SK-N-SH treated with all-trans-retinoic acid at 6 μM for 48 hours (cell line): ENCODE results near the gene CAMSAP2.

ENCODE experiments used
- ATAC-seq: fragments of 200-7000 bp; cut with Tn5 transposase; 3 replicates; pipeline ENCODE4 v1.9.1; 2020; ENCODE audit warnings: mild to moderate bottlenecking, moderate library complexity
- ARNTL ChIP-seq: fragments of 450-650 bp; formaldehyde crosslinking; IDR thresholded peaks from 2 replicates; pipeline ENCODE4 v1.5.0; 2020; ENCODE audit warnings: low read depth, mild to moderate bottlenecking, moderate library complexity, borderline replicate concordance
- BACH2 ChIP-seq: fragments of 250-450 bp; sonication (Bioruptor Pico); IDR thresholded peaks from 2 replicates; pipeline ENCODE4 v1.9.0; 2021; ENCODE audit warnings: mild to moderate bottlenecking, borderline replicate concordance
- ESRRG ChIP-seq: fragments of 250-450 bp; sonication (Bioruptor Pico); IDR thresholded peaks from 2 replicates; pipeline ENCODE4 v1.6.1; 2021; ENCODE audit warnings: mild to moderate bottlenecking
- GLIS3 ChIP-seq: fragments of 250-450 bp; sonication (Bioruptor Pico); IDR thresholded peaks from 2 replicates; pipeline ENCODE4 v1.5.0; 2020; ENCODE audit warnings: mild to moderate bottlenecking, moderate library complexity
- ISL1 ChIP-seq: fragments of 250-450 bp; sonication (Bioruptor Pico); IDR thresholded peaks from 2 replicates; pipeline ENCODE4 v2.1.2; 2022; ENCODE audit warnings: mild to moderate bottlenecking, moderate library complexity
- OSR1 ChIP-seq: fragments of 250-450 bp; sonication (Bioruptor Pico); IDR thresholded peaks from 2 replicates; pipeline ENCODE4 v1.8.0; 2022; ENCODE audit warnings: moderate library complexity, mild to moderate bottlenecking, inconsistent platforms
- PPARA ChIP-seq: fragments of 250-450 bp; sonication (Bioruptor Pico); IDR thresholded peaks from 2 replicates; pipeline ENCODE4 v1.5.0; 2020; ENCODE audit warnings: mild to moderate bottlenecking, borderline replicate concordance
- RARB ChIP-seq: fragments of 250-450 bp; sonication (Bioruptor Pico); IDR thresholded peaks from 2 replicates; pipeline ENCODE4 v1.8.0; 2021; ENCODE audit warnings: mild to moderate bottlenecking, moderate library complexity
- SNAI2 ChIP-seq: fragments of 250-450 bp; sonication (Bioruptor Pico); IDR thresholded peaks from 2 replicates; pipeline ENCODE4 v1.5.0; 2020; ENCODE audit warnings: mild to moderate bottlenecking, moderate library complexity
- TCF4 ChIP-seq: fragments of 250-450 bp; sonication (Bioruptor Pico); IDR thresholded peaks from 2 replicates; pipeline ENCODE4 v1.8.0; 2021; ENCODE audit warnings: mild to moderate bottlenecking, moderate library complexity, borderline replicate concordance
- TOX ChIP-seq: fragments of 250-450 bp; sonication (Bioruptor Pico); IDR thresholded peaks from 2 replicates; pipeline ENCODE4 v1.8.0; 2021; ENCODE audit warnings: mild to moderate bottlenecking, moderate library complexity, borderline replicate concordance
- ZC3H10 ChIP-seq: fragments of 250-450 bp; sonication (Bioruptor Pico); IDR thresholded peaks from 2 replicates; pipeline ENCODE4 v1.5.1; 2021; ENCODE audit warnings: mild to moderate bottlenecking, moderate library complexity
- ZFP3 ChIP-seq: fragments of 250-450 bp; sonication (Bioruptor Pico); IDR thresholded peaks from 2 replicates; pipeline ENCODE4 v1.5.0; 2020; ENCODE audit warnings: mild to moderate bottlenecking, moderate library complexity
- ZFP30 ChIP-seq: fragments of 450-650 bp; formaldehyde crosslinking; IDR thresholded peaks from 2 replicates; pipeline ENCODE4 v1.5.0; 2022; ENCODE audit warnings: mild to moderate bottlenecking, moderate library complexity
- ZNF70 ChIP-seq: fragments of 450-650 bp; formaldehyde crosslinking; IDR thresholded peaks from 2 replicates; pipeline ENCODE4 v1.5.0; 2020; ENCODE audit warnings: mild to moderate bottlenecking, moderate library complexity
- ZNF8 ChIP-seq: fragments of 450-650 bp; formaldehyde crosslinking; IDR thresholded peaks from 2 replicates; pipeline ENCODE4 v1.5.0; 2020; ENCODE audit warnings: mild to moderate bottlenecking, moderate library complexity
- TF ChIP-seq, protein P1 (sequence below): fragments of 250-450 bp; sonication (Bioruptor Pico); IDR thresholded peaks from 2 replicates; pipeline ENCODE4 v1.5.0; 2020; ENCODE audit warnings: mild to moderate bottlenecking, moderate library complexity
- TF ChIP-seq, protein P2 (sequence below): fragments of 250-450 bp; sonication (Bioruptor Pico); IDR thresholded peaks from 2 replicates; pipeline ENCODE4 v1.5.1; 2021; ENCODE audit warnings: mild to moderate bottlenecking, moderate library complexity
- TF ChIP-seq, protein P3 (sequence below): fragments of 250-450 bp; sonication (Bioruptor Pico); IDR thresholded peaks from 2 replicates; pipeline ENCODE4 v1.8.0; 2020; ENCODE audit warnings: mild to moderate bottlenecking, moderate library complexity, borderline replicate concordance
- TF ChIP-seq, protein P4 (sequence below): fragments of 250-450 bp; sonication (Bioruptor Pico); IDR thresholded peaks from 2 replicates; pipeline ENCODE4 v1.8.0; 2021; ENCODE audit warnings: low read depth, mild to moderate bottlenecking, moderate library complexity, borderline replicate concordance

Gene CAMSAP2

DNA sequence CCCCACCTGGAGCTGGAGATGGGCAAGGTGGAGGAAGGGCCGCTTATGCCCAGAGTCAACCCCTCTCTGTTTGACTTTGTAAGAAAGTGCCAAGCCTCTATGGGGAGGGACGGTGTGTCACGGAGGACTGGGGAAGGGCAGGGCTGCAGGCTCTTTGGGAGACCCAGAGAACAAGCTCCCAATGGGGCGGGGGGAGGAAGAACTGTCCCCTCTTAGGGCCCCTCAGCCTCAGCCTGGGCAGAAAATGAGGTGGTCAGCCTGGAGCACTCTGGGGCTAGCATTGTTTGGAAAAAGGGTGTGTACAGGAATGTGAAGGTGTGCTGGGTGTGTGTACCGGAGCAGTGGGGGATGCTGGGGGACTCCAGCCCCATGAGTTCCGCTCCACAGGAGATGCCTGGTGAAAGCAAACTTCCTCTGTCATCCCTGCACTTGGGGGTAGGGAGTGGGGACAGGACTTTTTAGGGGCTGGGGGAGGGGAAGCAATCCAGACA, 154.8 kb downstream of the CAMSAP2 start:
- ATAC-seq: no peak
- TF ChIP-seq ISL1 (no peak), ZFP3 (CRISPR knock-in tag) (no peak), OSR1 (CRISPR knock-in tag) (no peak)
- TF ChIP-seq, protein P1, sequence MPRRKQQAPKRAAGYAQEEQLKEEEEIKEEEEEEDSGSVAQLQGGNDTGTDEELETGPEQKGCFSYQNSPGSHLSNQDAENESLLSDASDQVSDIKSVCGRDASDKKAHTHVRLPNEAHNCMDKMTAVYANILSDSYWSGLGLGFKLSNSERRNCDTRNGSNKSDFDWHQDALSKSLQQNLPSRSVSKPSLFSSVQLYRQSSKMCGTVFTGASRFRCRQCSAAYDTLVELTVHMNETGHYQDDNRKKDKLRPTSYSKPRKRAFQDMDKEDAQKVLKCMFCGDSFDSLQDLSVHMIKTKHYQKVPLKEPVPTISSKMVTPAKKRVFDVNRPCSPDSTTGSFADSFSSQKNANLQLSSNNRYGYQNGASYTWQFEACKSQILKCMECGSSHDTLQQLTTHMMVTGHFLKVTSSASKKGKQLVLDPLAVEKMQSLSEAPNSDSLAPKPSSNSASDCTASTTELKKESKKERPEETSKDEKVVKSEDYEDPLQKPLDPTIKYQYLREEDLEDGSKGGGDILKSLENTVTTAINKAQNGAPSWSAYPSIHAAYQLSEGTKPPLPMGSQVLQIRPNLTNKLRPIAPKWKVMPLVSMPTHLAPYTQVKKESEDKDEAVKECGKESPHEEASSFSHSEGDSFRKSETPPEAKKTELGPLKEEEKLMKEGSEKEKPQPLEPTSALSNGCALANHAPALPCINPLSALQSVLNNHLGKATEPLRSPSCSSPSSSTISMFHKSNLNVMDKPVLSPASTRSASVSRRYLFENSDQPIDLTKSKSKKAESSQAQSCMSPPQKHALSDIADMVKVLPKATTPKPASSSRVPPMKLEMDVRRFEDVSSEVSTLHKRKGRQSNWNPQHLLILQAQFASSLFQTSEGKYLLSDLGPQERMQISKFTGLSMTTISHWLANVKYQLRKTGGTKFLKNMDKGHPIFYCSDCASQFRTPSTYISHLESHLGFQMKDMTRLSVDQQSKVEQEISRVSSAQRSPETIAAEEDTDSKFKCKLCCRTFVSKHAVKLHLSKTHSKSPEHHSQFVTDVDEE: no peak
- TF ChIP-seq, protein P2, sequence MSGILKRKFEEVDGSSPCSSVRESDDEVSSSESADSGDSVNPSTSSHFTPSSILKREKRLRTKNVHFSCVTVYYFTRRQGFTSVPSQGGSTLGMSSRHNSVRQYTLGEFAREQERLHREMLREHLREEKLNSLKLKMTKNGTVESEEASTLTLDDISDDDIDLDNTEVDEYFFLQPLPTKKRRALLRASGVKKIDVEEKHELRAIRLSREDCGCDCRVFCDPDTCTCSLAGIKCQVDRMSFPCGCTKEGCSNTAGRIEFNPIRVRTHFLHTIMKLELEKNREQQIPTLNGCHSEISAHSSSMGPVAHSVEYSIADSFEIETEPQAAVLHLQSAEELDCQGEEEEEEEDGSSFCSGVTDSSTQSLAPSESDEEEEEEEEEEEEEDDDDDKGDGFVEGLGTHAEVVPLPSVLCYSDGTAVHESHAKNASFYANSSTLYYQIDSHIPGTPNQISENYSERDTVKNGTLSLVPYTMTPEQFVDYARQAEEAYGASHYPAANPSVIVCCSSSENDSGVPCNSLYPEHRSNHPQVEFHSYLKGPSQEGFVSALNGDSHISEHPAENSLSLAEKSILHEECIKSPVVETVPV (CRISPR knock-in tag): no peak

DNA sequence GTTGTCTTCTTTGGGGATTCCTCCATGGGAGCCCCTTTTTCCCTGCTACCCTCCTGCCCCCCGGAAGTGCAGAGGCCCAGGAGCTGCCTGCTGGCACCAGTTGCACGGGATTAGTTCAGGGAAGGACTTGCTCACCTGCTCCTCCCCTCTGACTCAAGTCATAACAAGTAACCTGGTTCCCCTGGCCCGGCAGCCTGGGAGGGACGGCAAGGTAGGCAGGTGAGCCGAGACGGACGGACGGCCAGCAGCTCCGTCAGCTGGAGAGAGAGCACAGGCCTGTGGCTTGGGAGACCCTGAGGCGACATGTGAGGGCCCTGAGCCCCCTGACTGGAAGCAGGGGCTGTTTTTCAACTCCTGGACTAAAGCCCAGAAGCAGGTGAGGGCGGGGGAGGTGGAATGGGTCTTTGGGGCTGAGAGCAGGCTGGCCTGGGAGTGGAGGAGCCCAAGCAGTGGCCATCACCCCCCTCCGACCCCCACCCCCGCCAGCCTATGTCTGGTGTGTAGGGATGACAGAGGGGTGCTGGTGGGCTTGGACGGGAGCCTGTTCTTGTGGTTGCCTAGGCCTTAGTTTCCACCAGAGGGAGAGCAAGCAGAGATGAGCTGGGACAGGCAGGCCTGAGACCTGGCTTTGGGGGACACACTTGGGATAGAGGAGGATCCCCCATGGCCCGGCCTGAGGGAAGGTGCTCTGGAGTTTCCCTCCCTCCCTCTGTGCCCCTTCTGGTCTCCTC, 156.2 kb downstream of the CAMSAP2 start, which contains the start of gene INAVA:
INAVA (plus strand) TSS at position 189 of the 731 bp plus-strand sequence. CDS start 3,501 bp downstream, outside the sequence.
- no peak for ATAC-seq
- TF ChIP-seq ZC3H10 (no peak), ZFP30 (CRISPR knock-in tag) (no peak), ISL1 (no peak), TCF4 (CRISPR knock-in tag) (no peak), SNAI2 (no peak), ZNF70 (CRISPR knock-in tag) (no peak), RARB (CRISPR knock-in tag) (no peak), ESRRG (CRISPR knock-in tag) (no peak), GLIS3 (CRISPR knock-in tag) (no peak), PPARA (CRISPR knock-in tag) (no peak)
- TF ChIP-seq, protein P1: no peak

DNA sequence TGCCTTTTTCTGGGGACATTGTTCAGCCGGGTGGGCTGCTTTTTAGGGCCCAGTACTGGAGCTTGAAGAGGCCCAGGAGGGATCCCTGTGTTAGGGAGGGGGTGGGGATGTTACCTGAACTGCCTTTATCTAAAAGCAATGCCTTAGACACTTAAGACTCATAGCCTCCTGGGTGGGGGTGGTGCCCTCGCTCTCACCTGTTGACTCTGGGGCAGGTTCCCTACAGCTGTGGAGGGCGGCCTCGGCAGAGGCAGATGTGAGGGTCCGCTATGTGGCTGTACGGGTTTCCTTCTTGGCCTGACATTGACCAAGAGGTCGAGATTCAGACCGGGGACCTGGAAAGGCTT, 156.7 kb downstream of the CAMSAP2 start:
- ATAC-seq: no peak
- no peak for TF ChIP-seq TOX (CRISPR knock-in tag)
- TF ChIP-seq ZFP30 (CRISPR knock-in tag): no peak
- TF ChIP-seq, protein P3, sequence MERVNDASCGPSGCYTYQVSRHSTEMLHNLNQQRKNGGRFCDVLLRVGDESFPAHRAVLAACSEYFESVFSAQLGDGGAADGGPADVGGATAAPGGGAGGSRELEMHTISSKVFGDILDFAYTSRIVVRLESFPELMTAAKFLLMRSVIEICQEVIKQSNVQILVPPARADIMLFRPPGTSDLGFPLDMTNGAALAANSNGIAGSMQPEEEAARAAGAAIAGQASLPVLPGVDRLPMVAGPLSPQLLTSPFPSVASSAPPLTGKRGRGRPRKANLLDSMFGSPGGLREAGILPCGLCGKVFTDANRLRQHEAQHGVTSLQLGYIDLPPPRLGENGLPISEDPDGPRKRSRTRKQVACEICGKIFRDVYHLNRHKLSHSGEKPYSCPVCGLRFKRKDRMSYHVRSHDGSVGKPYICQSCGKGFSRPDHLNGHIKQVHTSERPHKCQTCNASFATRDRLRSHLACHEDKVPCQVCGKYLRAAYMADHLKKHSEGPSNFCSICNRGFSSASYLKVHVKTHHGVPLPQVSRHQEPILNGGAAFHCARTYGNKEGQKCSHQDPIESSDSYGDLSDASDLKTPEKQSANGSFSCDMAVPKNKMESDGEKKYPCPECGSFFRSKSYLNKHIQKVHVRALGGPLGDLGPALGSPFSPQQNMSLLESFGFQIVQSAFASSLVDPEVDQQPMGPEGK (CRISPR knock-in tag): no peak
- TF ChIP-seq PPARA (CRISPR knock-in tag): no peak
- no peak for TF ChIP-seq ESRRG (CRISPR knock-in tag)
- no peak for TF ChIP-seq ZC3H10
- TF ChIP-seq SNAI2: no peak
- TF ChIP-seq, protein P4, sequence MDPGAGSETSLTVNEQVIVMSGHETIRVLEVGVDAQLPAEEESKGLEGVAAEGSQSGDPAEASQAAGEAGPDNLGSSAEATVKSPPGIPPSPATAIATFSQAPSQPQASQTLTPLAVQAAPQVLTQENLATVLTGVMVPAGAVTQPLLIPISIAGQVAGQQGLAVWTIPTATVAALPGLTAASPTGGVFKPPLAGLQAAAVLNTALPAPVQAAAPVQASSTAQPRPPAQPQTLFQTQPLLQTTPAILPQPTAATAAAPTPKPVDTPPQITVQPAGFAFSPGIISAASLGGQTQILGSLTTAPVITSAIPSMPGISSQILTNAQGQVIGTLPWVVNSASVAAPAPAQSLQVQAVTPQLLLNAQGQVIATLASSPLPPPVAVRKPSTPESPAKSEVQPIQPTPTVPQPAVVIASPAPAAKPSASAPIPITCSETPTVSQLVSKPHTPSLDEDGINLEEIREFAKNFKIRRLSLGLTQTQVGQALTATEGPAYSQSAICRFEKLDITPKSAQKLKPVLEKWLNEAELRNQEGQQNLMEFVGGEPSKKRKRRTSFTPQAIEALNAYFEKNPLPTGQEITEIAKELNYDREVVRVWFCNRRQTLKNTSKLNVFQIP (CRISPR knock-in tag): no peak
- TF ChIP-seq, protein P2 (CRISPR knock-in tag): no peak
- TF ChIP-seq, protein P1: no peak
- TF ChIP-seq OSR1 (CRISPR knock-in tag): no peak
- no peak for TF ChIP-seq ARNTL (CRISPR knock-in tag)
- TF ChIP-seq ZNF8 (CRISPR knock-in tag): no peak
- TF ChIP-seq ZFP3 (CRISPR knock-in tag): no peak
- no peak for TF ChIP-seq BACH2 (CRISPR knock-in tag)
